ENCODE measurements around the gene PLEKHA6. TPM values are rescaled to one million over a fixed set of nuclear protein-coding genes. Genes with fewer than 3 reads are reported as not detected.

PLEKHA6 gene
- total RNA-seq, 2 donors from 2014 or later: 0.37 to 1.3 TPM

DNA sequence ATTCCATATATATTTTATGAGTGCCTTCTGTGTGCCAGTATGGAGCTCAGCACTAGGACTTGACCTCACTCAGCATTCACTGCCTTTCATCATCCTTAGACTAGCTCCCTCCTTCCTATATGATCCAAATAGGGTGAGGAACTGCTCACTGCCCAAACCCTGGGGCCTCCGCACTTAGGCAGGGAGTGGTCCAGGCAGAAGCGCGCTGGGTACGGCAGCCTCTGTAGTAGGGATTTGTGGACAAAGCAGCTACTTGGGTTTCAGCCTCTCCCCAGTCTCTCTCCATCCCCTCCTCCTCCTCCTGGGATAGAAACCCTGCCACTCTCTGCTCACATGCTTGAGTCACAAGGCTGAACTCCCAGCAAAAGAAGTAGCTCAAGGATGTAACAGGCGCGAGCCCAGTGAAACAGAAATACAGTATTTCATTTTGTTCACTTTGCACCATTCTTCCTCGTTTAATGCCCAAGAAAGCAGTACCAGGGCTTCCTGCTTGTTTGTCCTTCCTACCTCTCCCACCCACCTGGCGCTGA lies 32.9 kb downstream of the PLEKHA6 start:
- no peak for ATAC-seq (replicated peaks)
- Mint-ChIP-seq H3K27ac (peak overlapping the region; percentile 46), H3K9me3 (no peaks in the 10 kb centered on the region), H3K4me3 (no peak overlapping the region), H3K4me1 (peaks cover 16% of the 10 kb centered on the region), H3K36me3 (ENCODE audit: low read depth) (no peaks in the 10 kb centered on the region), H3K27me3 (peaks cover 20% of the 10 kb centered on the region)

DNA sequence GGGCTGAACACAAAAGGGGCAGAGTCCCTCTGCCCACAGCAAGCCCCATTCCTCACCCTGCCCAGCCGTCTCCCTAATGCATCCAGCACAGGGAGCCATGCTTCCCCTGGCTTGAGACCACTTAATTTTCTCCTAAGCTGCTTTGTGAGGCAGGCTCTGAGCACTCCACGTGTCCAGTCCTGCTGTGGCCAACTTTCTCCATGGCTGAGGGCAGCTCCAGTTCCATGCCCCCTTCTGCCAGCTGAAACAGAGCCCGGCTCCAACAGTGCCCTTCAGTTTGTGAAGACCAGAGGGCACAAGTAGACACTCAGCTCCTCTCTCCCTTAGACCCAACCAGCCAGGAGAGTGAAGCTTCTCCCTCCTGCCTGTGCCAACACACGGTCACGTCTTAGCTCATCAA lies 33.8 kb downstream of the PLEKHA6 start:
- Mint-ChIP-seq H3K9me3 (no peaks in the 10 kb centered on the region), H3K4me3 (no peak overlapping the region), H3K27ac (peak overlapping the region; percentile 46), H3K4me1 (peaks cover 16% of the 10 kb centered on the region), H3K27me3 (peaks cover 15% of the 10 kb centered on the region), H3K36me3 (ENCODE audit: low read depth) (no peaks in the 10 kb centered on the region)
- ATAC-seq (replicated peaks): no peak

DNA sequence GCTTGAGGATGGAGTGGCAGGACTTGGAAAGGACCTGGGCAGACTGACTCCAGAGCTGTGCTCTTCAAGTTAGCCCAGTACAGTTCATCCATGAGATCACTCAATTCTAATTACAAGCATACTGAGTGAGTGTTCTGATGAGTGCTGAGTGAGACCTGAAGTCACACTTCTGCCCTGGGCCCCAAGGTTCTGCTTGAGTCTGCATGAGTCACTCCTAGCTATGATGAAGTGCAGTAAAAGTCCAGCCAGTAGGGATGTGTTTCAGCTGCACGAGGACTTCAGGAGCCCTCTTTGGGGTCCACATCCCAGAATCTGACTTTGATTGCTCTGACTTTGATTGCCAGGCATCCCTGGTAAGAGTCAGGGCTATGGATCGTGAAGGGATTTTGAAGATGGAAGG lies 35.8 kb downstream of the PLEKHA6 start:
- Mint-ChIP-seq H3K27ac (peak overlapping the region; percentile 65), H3K4me1 (peaks cover 16% of the 10 kb centered on the region), H3K9me3 (no peaks in the 10 kb centered on the region), H3K4me3 (peak overlapping the region; percentile 28), H3K36me3 (ENCODE audit: low read depth) (no peaks in the 10 kb centered on the region), H3K27me3 (peaks cover 15% of the 10 kb centered on the region)
- ATAC-seq (replicated peaks): peak; percentile 97

DNA sequence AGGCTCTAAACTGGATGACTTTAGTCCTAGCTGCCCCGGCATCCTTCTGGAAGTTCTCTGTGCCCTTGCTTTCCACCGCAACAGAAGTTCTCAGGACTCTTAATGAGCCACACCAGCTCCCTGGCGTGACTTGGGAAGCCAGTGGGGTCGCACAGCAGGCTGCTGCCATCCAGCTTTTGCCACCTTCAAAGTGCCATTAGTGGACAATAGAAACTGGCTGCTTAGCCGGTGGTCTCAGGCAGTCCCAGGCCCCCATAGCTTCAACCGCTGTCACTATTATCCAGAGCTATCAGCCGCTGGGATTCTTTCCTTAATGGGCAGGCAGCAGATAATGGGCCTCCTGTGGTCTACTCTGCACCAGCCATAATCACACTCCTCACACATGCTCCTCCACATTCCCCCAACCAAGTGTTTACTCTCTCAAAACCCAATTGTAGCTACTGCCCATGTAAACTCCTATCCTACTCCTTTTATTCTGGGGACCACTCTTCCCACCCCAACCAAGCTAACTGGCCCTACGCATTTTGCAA lies 37.3 kb downstream of the PLEKHA6 start:
- no peak for ATAC-seq (replicated peaks)
- peaks cover 16% of the 10 kb centered on the region for H3K4me1 Mint-ChIP-seq

DNA sequence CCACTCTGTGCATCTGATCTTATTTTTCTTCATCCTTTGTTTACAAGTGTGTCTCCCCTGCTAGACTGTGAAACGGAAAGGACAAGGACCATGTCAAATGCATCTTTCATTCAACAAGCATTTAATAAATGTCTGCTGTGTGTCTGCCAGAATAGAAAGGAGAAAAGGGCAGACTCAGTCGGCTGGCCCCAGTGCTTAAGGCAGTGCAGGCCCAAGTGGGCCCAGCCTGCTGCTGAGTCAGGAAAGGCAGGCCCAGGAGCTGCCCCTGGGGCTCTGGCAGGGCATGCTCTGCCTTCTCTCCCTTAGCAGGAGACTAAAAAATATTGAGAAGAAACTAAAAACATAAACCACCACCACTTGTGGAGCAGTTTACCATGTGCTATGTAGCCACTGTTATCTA lies 38.1 kb downstream of the PLEKHA6 start:
- Mint-ChIP-seq H3K4me3 (no peak overlapping the region), H3K27ac (no peak overlapping the region), H3K4me1 (peaks cover 16% of the 10 kb centered on the region), H3K9me3 (no peaks in the 10 kb centered on the region), H3K36me3 (ENCODE audit: low read depth) (no peaks in the 10 kb centered on the region), H3K27me3 (peaks cover 14% of the 10 kb centered on the region)
- ATAC-seq (replicated peaks): no peak

More for the DNA sequence above, 37.3 kb downstream of the PLEKHA6 start:
- H3K9me3 Mint-ChIP-seq: no peaks in the 10 kb centered on the region
- H3K27me3 Mint-ChIP-seq: peaks cover 14% of the 10 kb centered on the region
- peak overlapping the region; percentile 65 for H3K27ac Mint-ChIP-seq
- no peaks in the 10 kb centered on the region for H3K36me3 Mint-ChIP-seq (ENCODE audit: low read depth)
- no peak overlapping the region for H3K4me3 Mint-ChIP-seq

DNA sequence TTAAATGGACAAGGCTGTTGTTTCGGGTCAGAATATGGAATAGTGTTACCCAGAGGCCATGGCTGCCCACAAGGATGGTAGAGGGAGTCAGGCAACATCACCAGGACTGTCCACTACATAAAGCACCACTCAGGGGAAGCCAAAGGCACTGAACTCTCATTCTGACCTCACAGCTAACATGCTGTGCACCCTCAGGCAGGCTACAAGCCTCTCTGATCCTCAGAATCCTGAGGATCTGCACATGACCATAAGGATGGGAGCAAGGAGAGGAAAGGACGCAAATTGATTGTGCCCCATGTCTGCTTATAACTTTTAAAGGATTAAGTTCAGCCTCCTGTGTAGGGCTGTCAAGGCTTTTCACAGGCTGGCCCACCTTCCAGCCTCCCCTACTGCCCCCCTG lies 38.7 kb downstream of the PLEKHA6 start:
- H3K27ac Mint-ChIP-seq: no peak overlapping the region
- no peak for ATAC-seq (replicated peaks)
- H3K9me3 Mint-ChIP-seq: no peaks in the 10 kb centered on the region
- H3K36me3 Mint-ChIP-seq (ENCODE audit: low read depth): no peaks in the 10 kb centered on the region
- no peak overlapping the region for H3K4me3 Mint-ChIP-seq
- peaks cover 16% of the 10 kb centered on the region for H3K4me1 Mint-ChIP-seq
- H3K27me3 Mint-ChIP-seq: peaks cover 10% of the 10 kb centered on the region

DNA sequence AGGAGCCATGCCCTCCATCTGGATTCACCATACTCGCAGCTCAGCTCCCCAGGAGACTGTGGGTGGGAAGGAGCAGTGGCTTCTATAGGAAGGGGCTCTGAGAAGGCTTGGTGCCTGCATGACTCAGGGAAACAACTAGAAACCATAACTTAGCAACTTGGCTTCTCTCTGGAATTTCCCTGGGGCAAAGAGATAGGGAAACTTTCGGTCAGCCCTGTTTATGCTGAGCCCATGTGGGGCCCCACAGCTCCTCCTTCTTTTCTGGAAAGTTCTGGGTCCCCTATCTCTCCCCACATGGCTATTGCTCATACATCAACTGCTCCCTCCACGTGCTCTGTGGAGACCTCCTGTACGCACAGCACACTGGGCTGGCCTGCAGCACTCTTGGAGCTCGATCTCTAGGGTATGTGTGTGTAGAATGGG lies 39.3 kb downstream of the PLEKHA6 start:
- Mint-ChIP-seq H3K36me3 (ENCODE audit: low read depth) (no peaks in the 10 kb centered on the region), H3K4me1 (peaks cover 16% of the 10 kb centered on the region), H3K4me3 (no peak overlapping the region), H3K27me3 (peaks cover 12% of the 10 kb centered on the region), H3K9me3 (no peaks in the 10 kb centered on the region), H3K27ac (peak overlapping the region; percentile 53)
- ATAC-seq (replicated peaks): peak; percentile 50

DNA sequence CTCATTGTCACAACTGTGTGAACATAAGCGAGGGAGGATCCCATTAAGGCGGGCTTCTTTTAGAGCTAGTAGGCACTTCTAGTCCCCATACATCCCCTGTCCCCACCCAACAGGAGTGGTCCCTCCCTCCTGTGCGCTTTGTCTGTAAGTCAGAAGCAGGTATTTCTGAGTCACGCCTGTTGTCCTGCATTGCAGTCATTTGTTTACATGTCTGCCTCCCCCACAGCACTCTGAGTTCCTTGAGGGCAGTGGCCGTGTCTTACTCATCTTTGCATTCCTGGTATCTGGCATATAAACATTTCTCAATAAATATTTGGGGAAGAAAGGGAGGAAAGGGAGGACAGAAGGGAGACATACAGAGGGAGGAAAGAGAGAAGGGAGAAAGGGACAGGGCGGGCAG lies 40.3 kb downstream of the PLEKHA6 start:
- no peak overlapping the region for H3K4me3 Mint-ChIP-seq
- no peaks in the 10 kb centered on the region for H3K36me3 Mint-ChIP-seq (ENCODE audit: low read depth)
- peaks cover 13% of the 10 kb centered on the region for H3K27me3 Mint-ChIP-seq
- H3K27ac Mint-ChIP-seq: peak overlapping the region; percentile 65
- H3K9me3 Mint-ChIP-seq: no peaks in the 10 kb centered on the region
- no peak for ATAC-seq (replicated peaks)
- H3K4me1 Mint-ChIP-seq: peaks cover 16% of the 10 kb centered on the region

DNA sequence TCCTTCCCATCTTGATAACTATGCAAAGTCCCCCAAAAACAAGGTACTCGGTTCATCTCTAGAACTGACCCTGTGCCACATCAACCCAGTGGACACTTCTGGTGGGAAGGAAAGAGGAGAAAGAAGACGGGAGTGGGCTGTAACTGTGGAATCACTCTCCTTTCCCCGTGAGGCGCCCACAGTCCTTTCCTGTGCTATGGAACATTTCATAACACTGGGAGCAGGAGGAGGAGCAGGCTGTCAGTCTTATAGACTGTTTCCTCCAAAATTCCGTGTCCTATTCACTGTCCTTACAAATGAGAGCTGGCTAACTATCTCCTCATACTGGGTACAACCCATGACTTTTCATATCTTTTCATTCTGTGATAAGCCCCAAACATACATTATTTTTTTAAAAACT lies 40.7 kb downstream of the PLEKHA6 start:
- no peaks in the 10 kb centered on the region for H3K36me3 Mint-ChIP-seq (ENCODE audit: low read depth)

DNA sequence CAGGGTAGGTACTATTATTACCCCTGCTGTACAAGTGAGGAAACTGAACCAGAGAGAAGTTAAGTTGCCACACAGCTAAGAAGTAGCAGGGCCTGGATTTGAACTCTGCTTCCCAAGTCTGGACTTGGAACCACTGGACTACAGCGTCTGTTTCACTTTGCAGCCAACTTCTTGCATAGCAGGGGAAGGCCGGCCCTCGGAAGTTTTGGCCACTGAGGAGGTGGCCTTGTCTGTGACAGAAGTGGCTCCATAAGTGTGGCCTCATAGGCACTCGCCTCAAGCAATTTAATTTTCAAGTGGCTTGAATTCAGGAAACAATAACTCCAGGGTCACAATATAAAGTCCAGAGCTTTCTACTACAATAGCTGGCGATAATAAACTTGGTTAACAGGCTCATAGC lies 41.4 kb downstream of the PLEKHA6 start:
- ATAC-seq (replicated peaks): no peak
- Mint-ChIP-seq H3K4me1 (peaks cover 8% of the 10 kb centered on the region), H3K27me3 (peaks cover 13% of the 10 kb centered on the region), H3K9me3 (no peaks in the 10 kb centered on the region), H3K36me3 (ENCODE audit: low read depth) (no peaks in the 10 kb centered on the region), H3K27ac (no peak overlapping the region), H3K4me3 (no peak overlapping the region)

More for the DNA sequence above, 40.7 kb downstream of the PLEKHA6 start:
- ATAC-seq (replicated peaks): no peak
- no peak overlapping the region for H3K4me3 Mint-ChIP-seq
- H3K27ac Mint-ChIP-seq: peak overlapping the region; percentile 65
- peaks cover 14% of the 10 kb centered on the region for H3K4me1 Mint-ChIP-seq
- no peaks in the 10 kb centered on the region for H3K9me3 Mint-ChIP-seq
- peaks cover 13% of the 10 kb centered on the region for H3K27me3 Mint-ChIP-seq

DNA sequence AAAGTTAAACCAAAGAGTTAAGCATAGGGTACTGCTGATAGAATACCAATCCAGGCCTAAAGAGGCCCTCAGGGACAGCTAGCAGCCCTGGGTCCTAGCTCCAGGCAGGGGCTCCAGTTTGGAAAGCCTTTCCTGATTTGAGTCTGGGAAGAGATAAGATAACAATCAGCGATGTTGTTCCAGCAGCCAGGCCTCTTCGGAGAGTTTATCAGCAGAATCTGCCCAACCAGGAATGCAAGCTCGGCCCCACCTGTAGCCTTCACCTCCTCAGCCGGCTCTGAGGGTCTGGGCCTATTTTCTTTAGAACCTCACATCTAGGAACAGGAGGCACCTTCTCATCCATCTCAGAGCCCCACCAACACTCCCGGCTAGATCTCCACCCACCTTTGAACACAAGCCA lies 42.6 kb downstream of the PLEKHA6 start:
- Mint-ChIP-seq H3K4me1 (no peaks in the 10 kb centered on the region), H3K9me3 (no peaks in the 10 kb centered on the region), H3K36me3 (ENCODE audit: low read depth) (no peaks in the 10 kb centered on the region), H3K27ac (no peak overlapping the region), H3K27me3 (peaks cover 7% of the 10 kb centered on the region), H3K4me3 (no peak overlapping the region)
- no peak for ATAC-seq (replicated peaks)

DNA sequence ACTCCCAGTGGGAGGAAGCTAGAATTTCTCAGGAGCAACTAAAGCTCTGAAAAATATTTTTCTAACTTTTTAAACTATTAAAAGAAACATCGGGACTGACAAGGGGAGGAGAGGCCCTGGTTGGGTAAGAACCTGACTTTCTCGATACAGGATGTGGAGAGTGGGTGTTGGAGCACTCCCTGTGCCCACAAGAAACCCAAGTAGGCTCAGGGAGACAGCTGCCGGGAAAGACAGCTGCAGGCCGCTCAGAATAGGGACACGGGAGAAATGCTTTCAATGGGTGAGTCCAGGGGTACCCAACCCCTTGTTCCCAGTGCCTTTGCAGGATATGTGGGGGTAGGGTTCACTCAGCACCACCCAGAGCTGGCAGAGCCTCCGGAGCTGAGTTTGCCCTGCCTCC lies 43.6 kb downstream of the PLEKHA6 start:
- Mint-ChIP-seq H3K4me1 (no peaks in the 10 kb centered on the region), H3K36me3 (ENCODE audit: low read depth) (no peaks in the 10 kb centered on the region), H3K27ac (no peak overlapping the region), H3K9me3 (no peaks in the 10 kb centered on the region), H3K27me3 (peaks cover 7% of the 10 kb centered on the region), H3K4me3 (no peak overlapping the region)
- ATAC-seq (replicated peaks): no peak

DNA sequence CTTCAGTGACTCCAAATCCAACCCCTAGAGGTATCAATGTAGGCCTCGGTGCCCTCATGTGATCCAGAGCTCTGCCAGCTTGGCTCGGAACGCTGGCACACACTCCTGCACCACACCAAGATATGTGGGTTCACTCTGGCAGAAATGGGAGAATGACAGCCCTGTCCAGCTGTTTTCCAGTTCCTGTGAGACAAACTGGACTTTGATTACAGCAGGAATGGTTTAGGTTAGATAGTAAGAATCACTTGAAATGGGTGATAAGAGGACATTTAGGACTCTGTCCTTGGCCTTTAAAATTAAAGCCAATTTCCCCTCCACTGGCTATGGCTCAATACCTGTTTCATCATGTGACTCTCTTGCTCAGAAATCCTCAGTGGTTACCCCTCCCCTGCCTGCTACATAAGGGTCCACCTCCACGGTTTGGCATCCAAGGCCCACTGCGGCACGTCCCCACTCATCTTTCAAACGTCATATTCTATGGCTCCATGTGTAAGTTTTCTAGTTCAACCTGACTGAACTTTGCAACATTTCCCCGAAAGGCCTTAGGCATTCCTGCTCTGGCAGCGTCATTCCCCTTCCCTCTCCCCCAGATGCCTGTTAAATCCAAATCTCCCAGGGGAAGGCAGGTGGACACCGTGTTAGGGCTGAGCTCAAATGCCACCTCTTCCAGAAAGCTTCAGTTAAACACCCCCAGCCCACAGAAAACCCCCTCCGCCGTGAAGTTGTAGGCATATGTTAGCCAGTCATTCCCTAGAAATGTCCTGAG lies 44.7 kb downstream of the PLEKHA6 start:
- no peaks in the 10 kb centered on the region for H3K36me3 Mint-ChIP-seq (ENCODE audit: low read depth)
- no peak overlapping the region for H3K27ac Mint-ChIP-seq
- H3K27me3 Mint-ChIP-seq: peaks cover 12% of the 10 kb centered on the region
- H3K4me3 Mint-ChIP-seq: no peak overlapping the region
- no peaks in the 10 kb centered on the region for H3K4me1 Mint-ChIP-seq
- ATAC-seq (replicated peaks): no peak
- H3K9me3 Mint-ChIP-seq: no peaks in the 10 kb centered on the region

DNA sequence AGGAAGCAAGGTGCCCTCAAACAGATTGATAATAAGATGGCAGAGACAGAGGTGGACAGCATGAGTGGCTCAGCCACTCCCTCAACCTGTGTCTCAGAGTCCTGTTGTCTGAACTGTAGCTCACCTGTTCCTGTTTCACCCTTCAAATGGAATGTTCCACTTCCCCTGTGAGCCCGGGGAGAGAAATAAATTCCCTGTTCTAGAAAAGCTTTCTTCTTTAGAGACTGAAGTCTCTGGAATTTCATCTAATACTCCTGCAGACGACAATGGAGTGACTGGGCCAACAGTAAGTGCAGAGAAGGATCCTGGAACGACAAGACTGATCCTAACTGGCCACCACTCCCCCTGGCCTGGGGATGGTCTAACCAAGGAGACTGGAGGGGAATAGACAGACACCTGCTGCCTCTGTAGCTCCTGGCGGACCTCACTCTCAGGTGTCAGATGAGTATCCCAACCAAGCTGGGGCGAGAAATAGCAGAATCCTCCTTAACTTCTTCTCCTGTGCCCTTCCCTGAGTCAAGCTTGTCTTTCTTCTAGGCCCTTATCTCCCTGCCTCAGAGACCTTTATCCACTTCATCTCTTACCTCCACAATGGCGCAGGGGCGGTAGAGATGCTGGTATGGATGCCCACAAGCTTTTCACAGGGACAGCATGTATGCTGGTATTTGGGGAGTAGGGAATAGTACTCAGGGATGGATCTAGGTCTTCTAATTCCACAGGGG lies 45.4 kb downstream of the PLEKHA6 start:
- Mint-ChIP-seq H3K4me3 (no peak overlapping the region), H3K9me3 (no peaks in the 10 kb centered on the region), H3K27ac (no peak overlapping the region), H3K27me3 (peaks cover 8% of the 10 kb centered on the region), H3K36me3 (ENCODE audit: low read depth) (no peaks in the 10 kb centered on the region), H3K4me1 (no peaks in the 10 kb centered on the region)
- ATAC-seq (replicated peaks): no peak

DNA sequence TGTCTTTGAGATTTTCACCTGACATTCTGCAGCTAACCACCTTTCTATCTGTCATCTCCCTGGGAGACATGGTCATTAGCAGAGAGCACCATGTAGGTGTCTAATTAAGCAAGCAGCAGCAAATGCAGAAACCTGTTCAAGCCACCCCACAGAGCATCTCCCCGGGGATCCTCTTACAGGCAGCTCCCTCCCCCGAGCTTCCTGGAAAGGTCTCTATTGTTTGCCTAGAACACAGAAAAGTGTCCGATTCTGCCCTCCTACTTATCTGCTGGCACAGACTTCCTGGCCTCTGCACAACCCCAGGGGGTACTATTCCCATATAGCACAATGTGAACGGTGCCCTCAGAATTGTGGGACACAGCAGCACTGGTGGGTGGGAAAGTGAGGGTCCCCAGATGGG lies 46.1 kb downstream of the PLEKHA6 start:
- Mint-ChIP-seq H3K36me3 (ENCODE audit: low read depth) (no peaks in the 10 kb centered on the region), H3K27ac (no peak overlapping the region), H3K9me3 (no peaks in the 10 kb centered on the region), H3K4me1 (no peaks in the 10 kb centered on the region), H3K4me3 (no peak overlapping the region), H3K27me3 (peaks cover 12% of the 10 kb centered on the region)
- ATAC-seq (replicated peaks): no peak

Data from activated T-helper 17 cell treated with anti-CD3 and anti-CD28 coated beads, Interleukin-2, amount 50 U/mL, for 72 hours (primary cell).